HG03439 (cell line): ENCODE data around the gene SPAG8.

Source experiments
- ATAC-seq: cut with Tn5 transposase; IDR thresholded peaks from one replicate; pipeline ENCODE4 v1.9.1; 2021; ENCODE audit warnings: mild to moderate bottlenecking, moderate library complexity; ENCODE audit not compliant: unreplicated experiment

SPAG8 gene

DNA sequence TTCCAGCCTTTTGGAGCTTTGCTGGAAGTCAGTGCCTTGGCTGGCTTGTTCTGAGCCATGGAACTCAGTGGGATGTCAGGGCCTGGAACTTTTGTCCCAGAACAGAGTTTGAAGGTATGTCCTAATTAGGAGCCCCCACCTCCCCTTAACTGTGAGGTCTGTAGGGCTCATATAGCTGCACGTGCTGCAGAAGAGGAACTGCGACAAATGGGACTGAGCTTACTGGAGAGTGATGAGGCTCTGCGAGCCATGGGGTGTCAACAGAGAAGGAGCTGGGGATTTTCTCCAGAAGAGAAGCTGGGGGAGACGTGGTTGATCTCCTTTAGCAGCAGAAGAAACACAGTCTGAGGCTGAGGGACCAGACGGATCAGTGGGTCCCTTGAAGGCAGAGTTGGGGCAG lies 27.9 kb upstream of the SPAG8 start:
- ATAC-seq, result no peak

DNA sequence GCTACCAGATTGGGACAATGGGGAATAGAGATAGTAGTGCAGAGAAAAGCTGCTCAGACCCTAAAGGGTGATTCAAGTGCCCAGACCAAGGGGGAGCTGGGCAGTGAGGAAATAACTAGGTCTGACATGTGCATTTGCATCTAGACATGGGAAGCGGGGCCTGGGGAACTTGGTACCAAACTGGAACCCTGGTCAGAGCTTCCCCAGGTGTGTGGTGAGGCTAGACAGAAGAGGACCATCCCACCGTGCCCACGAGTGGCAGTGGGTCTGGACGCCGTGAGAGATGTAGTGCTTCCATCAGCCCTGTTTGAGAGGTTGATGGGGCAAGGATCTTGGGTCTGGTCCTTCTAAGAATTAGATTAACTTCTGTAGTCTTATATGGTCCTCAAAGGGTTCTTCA lies 24.5 kb upstream of the SPAG8 start:
- ATAC-seq, result no peak

DNA sequence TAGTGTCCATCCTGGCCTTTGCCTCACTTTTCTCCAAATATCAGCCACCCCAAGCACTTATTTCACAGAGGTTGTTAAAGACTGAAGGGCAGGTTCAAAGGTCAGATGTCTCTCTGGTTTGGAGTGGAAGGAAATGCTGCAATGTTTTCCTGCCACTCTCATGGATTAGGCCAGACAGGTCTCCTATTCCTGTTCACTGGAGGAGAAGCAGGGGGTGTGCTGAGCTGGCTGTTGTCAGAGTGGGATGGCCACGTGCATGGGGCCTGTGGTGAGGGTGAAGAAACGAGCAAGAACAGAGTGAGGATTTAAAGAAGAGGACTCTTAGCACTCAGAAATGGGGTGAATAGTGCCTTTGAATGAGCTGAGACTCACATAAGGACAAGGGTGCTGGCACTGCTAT lies 23.7 kb upstream of the SPAG8 start:
- no peak for ATAC-seq

DNA sequence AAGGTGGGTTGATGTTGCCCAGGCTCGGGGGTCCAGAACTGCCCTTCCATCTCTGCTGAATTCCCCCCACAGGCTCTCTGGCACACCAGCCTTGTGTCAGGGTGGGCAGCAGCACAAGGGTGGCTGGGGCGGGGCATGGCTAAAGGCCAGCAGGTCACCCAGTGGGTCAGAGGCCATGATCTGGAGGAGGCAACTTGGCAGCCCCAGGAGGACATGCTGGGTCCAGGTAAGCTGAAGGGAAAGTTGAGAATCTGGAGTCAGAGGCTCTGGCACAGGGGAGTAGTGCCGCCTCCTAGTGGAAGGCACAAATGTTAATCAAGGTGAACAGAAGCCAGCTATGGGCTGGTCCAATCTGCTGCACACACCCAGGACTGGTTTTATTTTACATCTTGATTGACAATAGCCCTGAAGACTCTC lies 23.2 kb upstream of the SPAG8 start:
- ATAC-seq, result no peak

DNA sequence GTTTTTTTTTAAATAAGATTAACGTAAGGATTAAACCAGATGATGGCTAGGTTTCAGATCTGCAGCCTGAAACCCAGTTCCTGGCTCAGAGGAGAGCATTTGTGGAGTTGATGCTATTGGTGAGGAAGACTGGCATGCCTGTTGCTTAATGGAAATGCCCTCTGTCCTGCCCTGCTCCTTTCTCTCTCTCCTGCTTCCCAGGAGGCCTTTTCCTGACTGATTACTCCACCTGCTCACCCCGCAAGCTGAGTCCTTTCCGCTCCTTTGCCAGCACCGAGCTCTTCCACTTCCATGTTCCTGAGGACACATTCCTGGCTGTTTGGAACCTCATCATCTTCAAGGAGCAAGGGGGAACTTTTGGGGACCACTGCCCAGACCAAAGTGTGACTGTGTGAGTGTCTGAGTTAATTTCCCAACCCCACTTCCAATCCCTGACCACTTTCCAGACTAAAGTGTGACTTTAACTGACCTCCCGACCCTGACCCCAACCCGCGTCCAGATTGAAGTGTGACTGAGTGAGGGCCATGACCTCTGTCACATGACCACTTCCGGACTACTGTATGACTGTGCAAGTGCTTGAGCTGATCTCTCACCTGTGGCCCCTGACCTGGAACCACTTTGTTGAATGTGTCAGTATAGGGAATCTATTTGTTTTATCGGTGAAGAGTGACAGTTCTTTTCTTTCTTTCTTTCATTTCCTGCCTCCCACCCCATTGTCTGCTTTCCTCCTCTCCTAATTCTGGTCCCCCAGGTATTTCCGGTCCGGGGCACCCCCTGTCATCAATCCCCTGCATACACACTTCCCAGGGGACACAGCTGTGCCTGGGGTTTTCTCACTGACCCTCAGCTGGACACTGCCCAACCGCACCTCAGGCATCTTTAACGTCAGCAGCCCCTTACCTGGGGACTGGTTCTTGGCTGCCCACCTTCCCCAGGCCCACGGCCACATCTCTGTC lies 22.5 kb upstream of the SPAG8 start:
- ATAC-seq, result no peak

DNA sequence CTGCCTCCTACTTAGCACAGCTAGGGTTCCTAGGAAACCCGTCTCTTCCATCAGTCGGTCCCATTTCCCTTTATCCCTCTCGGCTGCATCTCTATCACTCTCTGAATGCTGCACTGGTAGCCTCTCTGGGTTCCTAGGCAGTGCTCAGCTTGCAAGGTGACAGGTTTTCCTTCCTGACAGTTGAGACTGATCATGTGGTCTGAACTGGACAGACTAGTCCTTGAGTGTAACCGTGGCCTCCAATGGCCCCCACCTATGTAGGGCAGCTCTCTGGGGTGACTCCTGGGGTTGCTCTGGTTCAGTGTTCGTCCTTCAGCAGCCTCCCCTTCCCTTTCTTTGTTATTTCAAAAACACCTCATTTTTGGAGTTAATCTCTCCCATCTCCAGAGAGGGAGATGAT lies 20.8 kb upstream of the SPAG8 start:
- ATAC-seq, result no peak

DNA sequence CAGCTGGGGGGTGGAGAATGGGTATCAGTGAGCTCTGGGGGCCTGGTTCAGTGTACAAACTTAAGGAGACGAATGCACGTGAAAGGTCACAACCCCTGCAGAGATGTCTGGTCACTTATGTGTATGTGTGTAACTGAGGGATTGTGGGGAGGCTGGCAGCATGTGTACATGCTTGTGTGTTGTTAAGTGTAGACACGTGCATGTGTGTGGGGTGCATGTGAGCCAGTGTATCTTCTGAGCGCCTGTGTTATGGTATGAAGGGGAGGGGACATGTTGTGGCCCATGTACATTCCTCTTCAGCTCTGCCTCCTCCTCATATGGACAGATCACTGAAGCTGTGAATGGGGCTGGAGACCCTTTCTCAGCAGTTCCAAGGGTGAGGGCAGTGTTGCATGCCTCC lies 19.0 kb upstream of the SPAG8 start:
- no peak for ATAC-seq

DNA sequence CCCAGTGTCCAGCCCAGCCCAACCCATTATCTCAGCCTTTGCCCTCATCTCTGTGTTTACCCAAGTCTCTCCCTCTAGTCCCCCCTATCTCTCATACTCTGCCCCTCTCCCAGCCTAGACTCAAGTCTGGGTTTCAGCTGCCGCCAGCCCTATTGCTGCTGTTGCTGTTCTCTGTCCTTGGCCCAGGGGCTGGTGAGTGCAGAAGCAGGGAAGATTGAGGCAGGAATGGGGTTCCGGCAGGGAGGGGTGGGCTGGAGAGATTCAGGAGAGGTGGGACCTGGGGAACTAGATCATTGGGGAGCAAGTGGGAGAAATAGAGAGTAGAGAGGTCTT lies 17.7 kb upstream of the SPAG8 start:
- no peak for ATAC-seq

DNA sequence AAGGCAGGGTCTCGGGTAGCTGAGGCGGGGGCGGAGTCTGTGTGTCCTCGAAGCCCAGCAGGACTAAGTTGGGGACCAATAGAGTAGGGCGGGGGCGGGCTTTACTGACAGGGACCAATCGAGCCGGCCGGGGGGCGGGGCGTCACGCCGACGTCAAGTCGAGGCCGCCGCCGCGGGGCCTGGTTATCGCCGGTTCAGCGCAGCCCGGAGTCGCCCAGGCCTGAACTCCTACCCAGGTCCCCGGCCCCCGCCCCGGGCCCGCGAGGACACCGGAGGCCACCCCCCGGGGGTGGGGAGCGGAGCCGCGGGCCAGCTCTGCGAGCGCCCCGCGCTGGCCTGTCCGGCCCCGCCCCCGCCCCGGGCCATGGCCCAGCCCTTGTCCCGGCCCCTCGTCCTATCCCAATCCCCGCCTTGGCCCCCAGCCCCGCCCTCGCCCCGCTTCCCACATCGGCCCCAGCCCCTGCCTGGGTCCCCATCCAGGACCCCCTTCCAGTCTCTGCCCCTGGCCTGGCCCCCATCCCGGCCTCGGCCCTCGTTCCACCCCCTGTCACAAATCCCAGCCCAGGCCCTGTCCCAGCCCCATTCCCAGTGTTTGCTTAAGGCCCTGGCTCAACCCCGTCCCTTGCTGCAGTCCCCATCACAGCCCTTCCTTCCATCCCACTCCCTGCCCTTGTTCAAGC lies 17.2 kb upstream of the SPAG8 start, which contains the start of gene TMEM8B:
Gene TMEM8B, plus strand, starts transcription at position 145 of the 680 bp plus-strand sequence. Its CDS starts 220 bp downstream, at position 365.
- ATAC-seq, result peak; percentile 61

DNA sequence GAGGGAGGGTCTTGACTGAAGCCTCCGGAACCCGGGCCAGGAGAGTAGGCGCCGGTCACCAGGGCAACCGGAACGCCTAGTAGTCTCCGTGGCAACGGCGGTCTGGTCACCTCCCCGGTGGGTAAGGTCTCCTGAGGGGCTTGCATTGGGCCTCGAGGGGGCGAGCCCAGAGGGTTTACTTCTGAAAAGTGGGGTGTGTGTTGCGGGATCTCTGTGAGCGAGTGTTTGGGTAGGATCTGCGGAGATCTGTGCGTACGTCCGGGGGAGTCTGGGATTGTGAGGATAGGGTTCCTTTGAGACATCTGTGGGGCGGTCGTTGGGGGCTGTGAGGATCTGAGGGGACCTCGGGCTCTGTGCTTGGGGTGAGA lies 16.6 kb upstream of the SPAG8 start, which contains the start of gene FAM221B:
Gene FAM221B, minus strand, starts transcription at position 17 of the 368 bp plus-strand sequence. CDS start 2,571 bp downstream, outside the sequence.
- no peak for ATAC-seq

DNA sequence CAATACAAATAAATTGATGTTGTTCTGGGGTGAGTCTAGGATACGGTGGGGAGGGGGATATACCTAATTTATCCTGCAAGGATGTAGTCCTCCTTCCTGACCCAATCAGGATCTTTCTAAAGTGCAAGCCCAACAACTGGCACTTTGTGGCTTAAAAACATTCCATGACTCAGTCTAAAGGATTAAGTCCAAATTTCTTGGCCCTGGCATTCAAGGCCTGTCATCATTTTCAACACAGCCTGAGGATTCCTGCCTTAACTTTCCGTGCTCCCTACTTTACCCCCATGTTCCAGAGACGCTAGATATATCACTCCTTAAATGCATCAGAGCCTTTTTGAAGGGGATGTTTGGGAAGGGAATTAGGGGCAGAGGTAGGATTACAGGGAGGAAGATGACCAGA lies 15.4 kb upstream of the SPAG8 start:
- ATAC-seq, result no peak

DNA sequence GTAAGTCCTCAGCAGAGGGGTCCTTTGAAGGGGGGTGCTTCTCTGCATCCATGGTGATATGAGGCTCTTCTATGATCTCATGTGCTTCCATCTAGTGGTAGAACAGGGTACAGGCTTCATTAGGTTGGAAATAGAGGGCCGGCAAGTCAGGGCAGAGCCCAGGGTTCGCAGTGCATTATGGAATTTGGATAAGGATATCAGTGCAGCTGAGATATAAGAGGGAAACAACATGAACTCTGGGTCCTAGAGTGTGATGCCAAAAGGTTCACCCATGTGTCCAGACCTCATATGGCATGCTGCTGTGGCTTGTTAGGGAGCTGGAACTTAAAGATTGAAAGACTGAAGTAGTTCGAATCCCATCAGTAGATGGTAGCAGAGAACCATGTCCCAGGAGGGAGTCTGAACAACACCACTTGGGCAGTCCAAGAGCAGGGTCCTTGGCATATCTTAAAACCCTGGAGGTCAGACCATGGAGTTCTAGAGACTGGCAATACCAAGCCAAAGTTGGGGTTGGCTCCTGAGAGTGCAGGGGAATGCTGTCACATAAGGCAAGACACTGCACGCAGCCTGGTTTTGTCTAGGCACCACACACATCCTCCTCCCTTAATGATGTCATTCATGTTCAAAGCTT lies 14.1 kb upstream of the SPAG8 start:
- ATAC-seq, result peak; percentile 62

DNA sequence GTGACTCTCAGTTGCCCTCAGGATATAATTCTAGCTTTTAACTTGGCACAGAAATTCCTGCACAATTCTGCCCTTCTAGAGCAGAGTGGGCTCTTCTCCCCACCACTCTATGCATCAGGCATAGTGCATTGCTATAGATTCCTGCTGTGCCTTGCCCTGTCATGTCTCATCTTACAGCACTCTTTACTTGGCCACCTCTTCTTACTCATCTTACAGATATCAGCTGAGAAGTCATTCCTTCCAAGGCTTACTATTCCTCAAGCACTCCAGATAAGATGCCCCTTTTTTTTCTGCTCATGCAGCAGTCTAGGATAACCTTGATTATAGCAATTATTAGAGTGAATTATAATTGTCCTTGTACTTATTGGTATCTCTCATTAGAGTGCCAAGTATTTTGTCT lies 10.9 kb upstream of the SPAG8 start:
- ATAC-seq, result no peak

DNA sequence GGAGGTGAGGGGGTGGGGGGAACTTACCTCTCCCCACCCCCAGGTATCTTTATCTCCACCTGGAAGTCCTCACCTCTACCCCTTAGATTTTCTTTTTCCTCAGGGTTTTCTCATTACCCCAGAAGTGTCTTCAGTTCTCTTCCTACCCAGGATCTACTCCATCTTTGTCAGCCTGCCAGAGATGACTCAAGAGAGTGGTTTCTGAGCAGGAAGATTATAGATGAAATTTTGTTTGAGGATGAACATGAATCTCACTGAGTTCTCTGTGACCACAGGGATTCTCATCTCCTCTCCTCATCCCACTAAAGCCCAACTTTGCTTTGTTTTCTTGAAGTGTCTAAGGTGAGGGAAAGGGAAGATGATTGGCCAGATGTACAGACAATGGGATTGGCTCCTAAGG lies 8.0 kb upstream of the SPAG8 start:
- ATAC-seq, result no peak

DNA sequence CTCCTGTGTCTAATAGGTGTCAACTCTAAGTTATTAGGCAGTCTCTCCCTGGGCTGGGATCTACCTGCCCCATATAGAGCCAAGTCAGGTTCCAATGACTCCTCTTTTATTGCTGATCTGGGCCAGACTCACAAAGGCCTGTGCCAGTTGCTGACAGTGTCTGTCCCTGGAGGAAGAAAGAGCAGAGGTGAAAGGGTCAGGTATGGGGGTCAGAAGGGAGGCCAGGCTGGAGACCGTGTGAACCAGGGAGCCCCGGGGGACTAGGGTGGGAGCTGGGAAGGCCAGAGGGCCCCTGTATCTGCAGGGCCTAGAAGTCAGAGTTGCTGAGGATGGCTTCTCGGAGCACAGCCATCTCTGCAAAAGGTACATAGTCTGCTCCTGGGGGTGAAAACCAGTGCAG lies 6.3 kb upstream of the SPAG8 start:
- no peak for ATAC-seq

DNA sequence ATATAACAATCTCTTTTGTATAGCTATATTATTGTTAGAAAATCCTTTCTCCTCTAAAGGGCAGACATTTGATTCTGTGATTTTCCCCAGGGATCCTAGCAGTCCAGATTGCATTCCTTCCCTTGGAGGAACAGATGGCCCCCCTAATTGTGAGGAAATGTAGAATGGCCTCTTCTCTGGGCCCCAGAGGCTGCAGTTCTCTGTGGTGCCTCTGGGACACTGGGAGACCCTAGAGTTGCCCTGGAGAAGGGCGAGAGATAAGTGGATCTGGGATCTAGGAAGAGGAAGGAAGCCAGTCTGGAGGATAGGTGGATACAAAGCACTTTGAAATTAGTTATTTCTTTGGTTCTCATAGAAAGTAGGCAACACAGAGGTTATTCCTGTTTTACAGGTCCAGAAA lies 4.6 kb upstream of the SPAG8 start:
- ATAC-seq, result no peak

DNA sequence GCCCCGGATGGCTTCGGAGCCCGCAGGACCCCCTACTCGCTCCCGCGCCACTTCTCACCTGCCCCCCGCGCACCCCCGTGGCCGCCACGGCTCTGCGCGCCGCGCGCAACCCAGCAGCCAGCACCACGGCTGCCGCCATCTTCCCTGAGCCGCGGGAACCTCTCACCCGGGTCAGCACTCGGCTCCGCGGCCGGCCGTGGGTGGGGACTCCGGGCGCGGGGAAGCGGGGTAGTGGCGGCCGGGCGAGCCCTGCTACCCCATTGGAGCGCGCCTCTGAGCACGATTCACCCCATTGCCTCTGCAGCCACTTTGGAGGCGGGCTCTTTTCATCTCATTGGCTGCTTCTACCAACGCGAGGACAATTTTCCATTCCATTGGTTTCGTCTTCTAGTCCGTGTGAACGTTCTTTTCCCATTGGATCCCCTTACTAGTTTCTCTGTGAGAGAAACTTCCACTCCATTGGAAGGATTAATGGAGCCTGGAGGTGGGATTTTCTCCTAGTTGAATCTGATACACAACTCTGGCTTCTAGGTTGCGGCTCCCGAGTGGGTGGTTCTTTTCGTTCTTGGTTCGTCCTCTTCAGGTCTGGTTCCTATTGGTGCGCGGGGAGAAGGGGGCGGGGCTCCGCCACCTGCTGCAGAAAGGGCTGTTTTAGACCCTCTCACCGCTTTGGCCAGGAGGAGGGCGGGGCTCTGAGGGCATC lies 2.9 kb upstream of the SPAG8 start, which contains the start of gene HINT2:
Gene HINT2, minus strand, starts transcription at position 202 of the 703 bp plus-strand sequence. Its CDS starts 63 bp downstream, at position 139.
- peak; percentile 79 for ATAC-seq

DNA sequence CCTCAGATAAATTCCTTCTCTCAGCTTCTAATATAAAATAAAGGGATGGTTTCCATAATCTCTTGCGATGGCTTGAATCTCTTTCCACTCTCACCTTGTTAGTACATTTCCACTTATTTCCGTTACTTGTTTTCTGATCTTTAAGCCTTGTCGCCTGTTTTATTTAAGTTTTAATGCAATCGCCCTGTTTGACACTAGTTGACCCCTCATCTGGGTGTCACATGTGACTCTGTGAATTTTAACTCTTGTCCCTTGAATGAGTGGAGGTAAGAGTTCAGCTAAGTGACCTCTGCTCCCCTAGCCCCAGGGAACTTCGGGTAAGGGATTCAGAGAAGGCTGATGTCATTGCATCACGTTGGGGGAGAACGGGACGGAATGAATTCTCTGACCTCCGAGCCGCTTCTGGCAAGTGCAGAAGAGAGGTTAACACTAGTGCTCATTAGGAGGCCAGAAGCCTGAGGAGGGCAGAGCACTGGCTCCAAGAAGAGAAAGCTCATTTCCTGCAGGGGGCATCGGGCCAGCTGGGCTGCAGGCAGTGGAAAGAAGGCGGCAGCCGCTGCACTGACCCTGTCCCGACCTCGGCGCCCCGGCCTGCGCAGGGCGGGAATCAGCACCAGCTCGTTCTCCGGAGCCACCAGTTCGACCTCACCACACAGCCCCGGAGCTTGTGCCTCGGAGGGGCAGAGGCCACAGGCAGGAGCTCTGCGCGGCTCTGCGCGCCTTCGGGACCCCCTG lies 2.2 kb upstream of the SPAG8 start:
- ATAC-seq, result peak; percentile 15

DNA sequence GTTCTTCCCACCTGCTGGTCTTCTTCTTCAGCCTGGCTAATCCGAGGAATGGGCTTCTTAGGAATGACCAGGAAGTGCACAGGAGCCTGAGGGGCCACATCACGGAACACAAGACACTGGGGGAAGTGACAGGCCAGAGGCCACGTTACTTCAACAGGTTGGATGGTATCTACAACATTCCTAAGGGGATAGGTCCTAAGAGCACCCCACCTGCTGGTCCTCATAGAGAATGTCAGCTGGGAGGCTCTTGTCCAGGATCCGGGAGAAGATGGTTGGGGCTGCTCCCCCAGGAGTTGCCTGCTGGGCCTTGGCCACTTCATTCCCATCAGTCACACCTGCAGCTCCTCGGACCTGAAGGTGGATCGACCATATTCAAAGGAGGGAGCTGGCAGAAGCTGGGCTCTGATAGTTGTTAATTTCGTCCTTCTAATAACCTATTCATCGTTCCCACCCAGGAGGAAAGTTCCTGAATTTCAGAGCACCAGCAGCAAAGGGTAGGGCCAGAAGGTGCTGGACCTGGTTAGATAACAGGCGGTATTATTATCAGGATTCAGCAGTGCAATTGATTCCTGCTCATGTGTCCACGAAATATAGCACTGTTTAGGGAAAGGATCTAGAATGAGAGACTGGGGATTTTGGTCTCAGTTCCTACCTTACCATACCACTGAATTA lies 1.5 kb upstream of the SPAG8 start:
- no peak for ATAC-seq
